GM18517 (cell line): Measurements from ENCODE around the gene CDH2.

ENCODE experiments used
- ATAC-seq: cut with Tn5 transposase; IDR thresholded peaks from one replicate; pipeline ENCODE4 v1.9.1; 2021; ENCODE audit warnings: mild to moderate bottlenecking, moderate library complexity; ENCODE audit not compliant: unreplicated experiment

Gene CDH2

GRCh38 chr18:28128659-28128980 is 48.3 kb downstream of the CDH2 start:
- no peak for ATAC-seq

GRCh38 chr18:28127763-28128658 is 48.9 kb downstream of the CDH2 start:
- no peak for ATAC-seq

- ATAC-seq = no peak
Observed at GRCh38 chr18:28127228-28127627, 49.7 kb downstream of the CDH2 start.

- no peak for ATAC-seq
Observed at GRCh38 chr18:28126768-28127167, 50.2 kb downstream of the CDH2 start.

- no peak for ATAC-seq
Observed at GRCh38 chr18:28125051-28125450, 51.9 kb downstream of the CDH2 start.

GRCh38 chr18:28124131-28125029 is 52.5 kb downstream of the CDH2 start:
- no peak for ATAC-seq

GRCh38 chr18:28123401-28124030 is 53.4 kb downstream of the CDH2 start:
- no peak for ATAC-seq

GRCh38 chr18:28120828-28121515 is 56.0 kb downstream of the CDH2 start:
- no peak for ATAC-seq

- ATAC-seq = no peak
Observed at GRCh38 chr18:28116461-28116860, 60.5 kb downstream of the CDH2 start.

GRCh38 chr18:28115149-28115550 is 61.8 kb downstream of the CDH2 start:
- no peak for ATAC-seq

- ATAC-seq = no peak
Observed at GRCh38 chr18:28114472-28114871, 62.5 kb downstream of the CDH2 start.

GRCh38 chr18:28113271-28114029 is 63.5 kb downstream of the CDH2 start:
- ATAC-seq = no peak

- ATAC-seq = no peak
Observed at GRCh38 chr18:28112056-28112470, 64.9 kb downstream of the CDH2 start.

GRCh38 chr18:28110924-28111323 is 66.0 kb downstream of the CDH2 start:
- no peak for ATAC-seq

GRCh38 chr18:28109781-28110560 is 67.0 kb downstream of the CDH2 start:
- no peak for ATAC-seq

GRCh38 chr18:28108814-28109213 is 68.1 kb downstream of the CDH2 start:
- no peak for ATAC-seq

- no peak for ATAC-seq
Observed at GRCh38 chr18:28108254-28108653, 68.7 kb downstream of the CDH2 start.

GRCh38 chr18:28099237-28099636 is 77.7 kb downstream of the CDH2 start:
- ATAC-seq = no peak

- no peak for ATAC-seq
Observed at GRCh38 chr18:28095631-28096030, 81.3 kb downstream of the CDH2 start.
